Erythroblast (primary cell): ENCODE measurements around the gene ZNF182.
"Not testable (repeated sequence)": the region's sequence is repeated elsewhere in the genome, so short reads cannot be mapped to it uniquely, and the experiment has no call there.

Source experiments
- DNase-seq, 2 experiments: peaks; one replicate each; lab custom pipeline; 2025; lab: John Stamatoyannopoulos, UW
- GATA1 ChIP-seq: IDR thresholded peaks from 2 replicates; pipeline ENCODE4 v1.6.1; 2011; ENCODE audit warnings: low read depth, mild to moderate bottlenecking, control low read depth, low read length, moderate library complexity
- POLR2A ChIP-seq: IDR thresholded peaks from 2 replicates; pipeline ENCODE4 v1.6.1; 2011; ENCODE audit warnings: mild to moderate bottlenecking, low read length

ZNF182 gene

DNA sequence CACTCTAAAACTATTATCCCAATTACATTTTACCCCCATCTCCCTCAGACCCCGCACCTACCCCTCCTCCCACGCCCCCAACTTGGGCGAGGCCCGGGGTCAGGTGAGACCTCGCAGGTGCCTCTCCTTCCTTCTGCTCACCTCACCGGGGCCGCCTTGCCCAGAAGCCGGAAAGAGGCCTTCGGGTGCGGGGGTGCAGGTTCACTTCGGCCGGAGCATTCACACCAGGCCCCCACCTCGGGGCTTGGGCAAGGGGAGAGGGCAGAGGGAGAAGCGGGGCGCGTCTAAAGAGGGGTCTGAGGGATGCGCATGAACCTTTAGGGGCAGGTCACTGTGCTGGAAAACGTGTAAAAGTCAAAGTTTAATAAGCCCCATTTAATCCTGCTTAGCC lies 427 bp downstream of the ZNF182 start:
- no peak for TF ChIP-seq GATA1
- TF ChIP-seq POLR2A = no peak
- DNase-seq = peak in 1 of 2 experiments; percentile 34

GRCh38 chrX:48002929-48003328 lies 860 bp downstream of the ZNF182 start:
- DNase-seq = no peak
- TF ChIP-seq GATA1 = no peak
- no peak for TF ChIP-seq POLR2A

DNA sequence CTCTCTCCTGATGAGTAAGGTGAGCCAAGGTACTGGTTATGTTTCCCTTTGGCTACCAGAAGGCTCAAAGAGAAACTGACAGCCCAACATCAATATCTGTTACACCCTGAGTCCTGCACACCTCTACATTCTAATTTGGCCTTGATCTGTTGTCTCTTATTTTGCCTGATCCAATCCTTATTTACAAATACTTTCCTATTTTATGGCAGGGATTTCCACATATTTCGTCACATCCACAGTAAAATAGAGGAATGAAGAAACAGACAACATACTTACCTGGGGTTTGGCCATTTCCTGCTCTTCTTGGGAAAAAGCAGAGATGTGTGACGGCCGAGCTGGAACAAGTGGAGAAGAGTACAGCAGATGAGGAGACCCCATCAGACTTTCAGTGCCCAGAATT lies 1.5 kb downstream of the ZNF182 start:
- TF ChIP-seq GATA1 (no peak), POLR2A (no peak)
- no peak for DNase-seq

GRCh38 chrX:48001260-48001659 lies 2.5 kb downstream of the ZNF182 start:
- no peak for DNase-seq
- TF ChIP-seq POLR2A (no peak), GATA1 (no peak)

DNA sequence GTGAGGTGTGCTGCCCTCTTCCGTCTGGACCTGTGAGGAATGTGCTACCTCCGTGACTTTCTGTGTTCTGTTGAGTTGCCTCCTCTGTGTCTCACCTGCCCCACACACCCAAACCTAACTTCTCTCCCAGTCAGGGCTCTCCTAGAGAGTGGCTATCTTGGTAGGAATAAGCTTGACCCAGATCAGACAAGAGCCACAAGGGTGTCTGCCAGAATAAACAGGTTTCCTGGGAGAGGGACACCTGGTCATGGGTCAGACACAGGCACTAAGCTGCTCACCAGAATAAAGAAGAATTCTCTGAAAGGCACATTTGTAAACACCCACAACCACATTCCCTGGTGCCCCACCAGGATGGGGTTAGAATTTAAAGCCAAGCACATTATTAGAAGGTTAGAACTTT lies 11.1 kb downstream of the ZNF182 start:
- TF ChIP-seq POLR2A (no peak), GATA1 (no peak)
- no peak for DNase-seq

- no peak for DNase-seq
- TF ChIP-seq GATA1 (no peak), POLR2A (no peak)
These were observed 11.8 kb downstream of the ZNF182 start for GRCh38 chrX:47992095-47992380.

DNA sequence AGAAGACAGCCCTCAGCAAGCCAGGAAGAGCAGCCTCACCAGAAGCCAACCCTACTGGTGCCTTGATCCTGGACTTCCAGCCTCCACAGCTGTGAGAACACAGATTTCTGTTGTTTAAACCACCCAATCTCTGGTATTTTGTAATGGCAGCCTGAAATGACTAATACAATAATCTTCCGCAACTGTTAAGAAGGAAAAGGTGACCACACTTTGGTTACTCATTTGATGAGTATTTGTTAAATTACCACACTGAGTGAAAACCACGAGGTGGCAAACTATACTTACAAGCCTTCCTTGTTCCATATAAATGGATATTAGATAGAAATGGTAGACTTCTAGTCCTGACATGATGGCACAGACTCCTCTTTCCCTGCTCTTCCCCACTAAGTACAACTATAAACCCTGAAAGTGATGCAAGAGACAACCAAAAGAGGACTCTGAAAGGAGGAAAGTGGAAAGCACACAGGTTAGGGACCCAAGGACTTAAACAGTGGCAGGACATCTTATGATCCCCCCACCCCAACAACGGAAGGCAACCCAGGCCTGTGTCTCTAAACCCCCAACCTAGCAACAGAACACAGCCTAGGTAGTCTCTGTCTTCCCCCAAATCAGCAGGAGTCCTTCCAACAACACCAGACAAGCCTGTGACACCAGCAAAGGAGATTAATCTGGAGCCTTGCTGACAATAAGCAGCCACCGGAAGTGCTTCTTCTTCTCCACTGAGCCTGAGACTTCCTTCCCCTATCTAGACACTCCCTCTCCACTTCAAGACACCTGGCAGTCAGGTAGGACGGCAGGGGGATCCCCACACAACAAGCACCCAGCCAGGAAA lies 12.3 kb downstream of the ZNF182 start:
- TF ChIP-seq GATA1 = no peak
- no peak for TF ChIP-seq POLR2A
- no peak for DNase-seq

- no peak for TF ChIP-seq GATA1
These were observed 27.3 kb downstream of the ZNF182 start for GRCh38 chrX:47976254-47977151.

DNA sequence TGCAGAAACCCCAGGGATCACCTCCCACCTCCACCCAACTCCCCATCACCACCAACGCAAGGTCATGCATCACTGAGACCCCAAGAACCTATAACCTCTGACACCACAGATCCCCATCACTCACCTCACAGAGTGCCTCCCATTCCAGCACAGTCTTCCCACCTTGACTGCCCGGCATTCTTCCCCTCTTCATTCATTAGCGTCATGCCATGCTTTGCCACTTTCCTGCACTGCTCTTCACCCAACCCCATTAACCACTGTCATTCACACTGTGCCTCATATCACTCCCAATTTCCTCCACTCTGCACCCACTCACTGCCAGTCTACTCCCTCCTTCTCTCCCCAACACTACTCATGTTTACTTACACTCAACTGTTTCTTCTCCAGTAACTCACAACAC lies 30.6 kb downstream of the ZNF182 start:
- TF ChIP-seq GATA1 (no peak), POLR2A (no peak)
- no peak for DNase-seq

More at GRCh38 chrX:47976254-47977151, 27.3 kb downstream of the ZNF182 start:
- no peak for DNase-seq

GRCh38 chrX:47965526-47965925 lies 38.3 kb downstream of the ZNF182 start:
- DNase-seq = not testable (repeated sequence)

GRCh38 chrX:47961830-47962229 lies 42.0 kb downstream of the ZNF182 start:
- DNase-seq = not testable (repeated sequence)

GRCh38 chrX:47960406-47960805 lies 43.4 kb downstream of the ZNF182 start:
- TF ChIP-seq GATA1 = no peak
- TF ChIP-seq POLR2A = no peak

GRCh38 chrX:47958761-47959342 lies 44.9 kb downstream of the ZNF182 start:
- peak; percentile 2 to 14 for DNase-seq
- TF ChIP-seq POLR2A (no peak), GATA1 (no peak)

More at GRCh38 chrX:47960406-47960805, 43.4 kb downstream of the ZNF182 start:
- no peak for DNase-seq

GRCh38 chrX:47958206-47958605 lies 45.6 kb downstream of the ZNF182 start:
- DNase-seq = not testable (repeated sequence)

- no peak for TF ChIP-seq POLR2A
- TF ChIP-seq GATA1 = no peak
- no peak for DNase-seq
These were observed 47.8 kb downstream of the ZNF182 start for GRCh38 chrX:47956016-47956415.

DNA sequence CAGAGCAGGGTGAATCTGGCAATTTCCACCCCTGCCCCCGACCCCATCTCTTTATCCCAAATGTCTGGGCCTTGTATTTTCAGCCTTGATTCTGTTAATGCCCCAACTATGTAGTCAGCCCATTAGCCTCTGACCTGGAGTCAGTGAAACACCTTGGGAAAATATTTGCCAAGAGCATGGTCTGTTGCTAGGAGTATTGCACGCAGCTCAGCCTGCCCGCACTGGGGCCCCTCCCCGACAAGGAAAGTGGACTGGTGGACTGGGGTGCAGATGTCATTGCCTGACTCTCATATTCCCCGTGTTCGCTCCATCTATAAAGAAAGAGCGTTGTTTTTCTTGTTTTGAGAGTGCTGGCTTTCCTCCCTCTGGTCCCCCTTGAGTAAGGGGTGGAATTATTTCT lies 48.5 kb downstream of the ZNF182 start:
- DNase-seq = not testable (repeated sequence)
